IPS-NIHi11 (cell line): ENCODE results near the gene BAHD1.

Source experiments
- DNase-seq: peaks from one replicate; pipeline ENCODE4 v3.0.0; 2012; ENCODE audit warnings: mixed read lengths, low spot score

Gene BAHD1

GRCh38 chr15:40424483-40425115, 16.2 kb upstream of the BAHD1 start:
- DNase-seq: no peak

GRCh38 chr15:40425681-40426080, 15.1 kb upstream of the BAHD1 start:
- no peak for DNase-seq

GRCh38 chr15:40427188-40427587, 13.6 kb upstream of the BAHD1 start:
- no peak for DNase-seq

DNA sequence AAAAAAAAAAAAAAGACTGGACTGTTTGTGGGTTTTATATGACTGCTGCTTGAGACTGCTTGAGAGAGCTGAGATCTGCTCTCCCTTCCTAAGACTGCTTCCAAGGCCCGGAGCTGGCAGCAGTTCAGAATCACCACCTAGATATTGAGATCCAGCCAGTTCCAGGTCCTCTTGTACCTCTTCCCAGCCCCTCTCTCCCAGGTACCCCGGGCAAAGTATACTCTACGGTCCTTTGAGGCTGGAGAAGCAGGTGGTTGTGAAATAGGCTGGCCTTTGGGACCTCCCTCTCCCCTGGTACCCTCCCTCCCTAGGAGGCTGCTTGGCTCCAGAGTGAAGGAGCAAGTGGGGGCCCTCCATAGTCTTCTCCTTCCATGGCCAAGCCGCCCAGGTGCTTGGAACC, 12.6 kb upstream of the BAHD1 start:
- no peak for DNase-seq

DNA sequence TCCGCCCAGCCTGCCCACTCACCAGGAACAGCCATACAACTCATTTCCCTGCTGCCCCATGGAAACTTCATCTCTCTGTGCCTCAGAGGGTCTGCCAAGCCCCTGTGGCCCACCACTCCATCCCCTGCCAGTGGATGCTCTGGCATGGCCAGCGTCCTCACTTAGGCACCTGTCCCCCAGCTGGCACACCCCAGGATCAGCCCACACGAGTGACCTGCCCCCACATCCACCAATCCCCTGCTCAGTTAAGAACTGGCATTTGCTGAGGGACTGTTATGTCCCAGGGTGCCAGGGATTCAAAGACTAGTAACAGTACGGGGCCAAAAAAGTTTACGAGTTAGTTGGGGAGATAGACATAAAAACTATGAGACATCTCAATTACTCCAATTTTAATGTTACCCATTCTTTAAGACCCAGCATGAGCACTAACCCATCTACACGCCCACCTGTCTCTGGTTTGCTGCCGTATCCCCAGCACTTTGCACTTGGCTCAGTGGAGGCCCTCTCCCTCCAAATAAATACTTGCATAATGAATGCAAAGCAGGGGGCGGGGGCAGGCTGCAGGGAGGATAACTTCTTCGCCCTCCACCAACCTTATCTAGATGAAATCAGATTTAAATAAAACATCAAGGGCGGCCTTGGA, 11.6 kb upstream of the BAHD1 start:
- DNase-seq: no peak

DNA sequence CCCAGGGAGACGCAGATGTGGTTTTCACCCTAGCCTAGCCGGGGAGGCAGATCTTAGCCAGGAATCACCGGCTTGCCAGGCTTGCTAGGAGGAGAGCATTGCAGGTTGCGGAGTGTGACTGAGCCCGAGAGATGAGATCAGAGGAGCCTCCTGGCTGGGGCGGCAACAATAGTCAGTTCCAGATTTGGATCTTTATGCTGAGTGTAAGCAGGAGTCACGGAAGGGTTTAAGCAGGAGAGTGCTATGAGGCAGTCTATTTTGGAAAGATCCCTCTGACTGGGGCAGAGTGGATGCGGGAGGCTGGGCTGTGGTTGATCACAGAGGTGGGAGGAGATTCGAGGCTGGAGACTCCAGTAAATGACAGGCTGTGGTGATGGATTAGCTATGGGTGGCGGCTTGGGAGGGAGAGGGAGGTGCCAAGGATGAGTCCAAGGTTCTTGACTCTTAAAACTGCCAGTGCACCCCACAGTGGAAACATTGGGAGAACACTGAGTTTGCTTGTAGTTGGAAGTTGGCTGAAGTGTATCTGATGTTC, 10.4 kb upstream of the BAHD1 start:
- peak; percentile 67 for DNase-seq

GRCh38 chr15:40435023-40435709, 5.6 kb upstream of the BAHD1 start:
- no peak for DNase-seq

GRCh38 chr15:40435710-40436089, 5.1 kb upstream of the BAHD1 start:
- DNase-seq: no peak

- DNase-seq: peak; percentile 63
Measured at GRCh38 chr15:40436116-40436891, 4.4 kb upstream of the BAHD1 start.

DNA sequence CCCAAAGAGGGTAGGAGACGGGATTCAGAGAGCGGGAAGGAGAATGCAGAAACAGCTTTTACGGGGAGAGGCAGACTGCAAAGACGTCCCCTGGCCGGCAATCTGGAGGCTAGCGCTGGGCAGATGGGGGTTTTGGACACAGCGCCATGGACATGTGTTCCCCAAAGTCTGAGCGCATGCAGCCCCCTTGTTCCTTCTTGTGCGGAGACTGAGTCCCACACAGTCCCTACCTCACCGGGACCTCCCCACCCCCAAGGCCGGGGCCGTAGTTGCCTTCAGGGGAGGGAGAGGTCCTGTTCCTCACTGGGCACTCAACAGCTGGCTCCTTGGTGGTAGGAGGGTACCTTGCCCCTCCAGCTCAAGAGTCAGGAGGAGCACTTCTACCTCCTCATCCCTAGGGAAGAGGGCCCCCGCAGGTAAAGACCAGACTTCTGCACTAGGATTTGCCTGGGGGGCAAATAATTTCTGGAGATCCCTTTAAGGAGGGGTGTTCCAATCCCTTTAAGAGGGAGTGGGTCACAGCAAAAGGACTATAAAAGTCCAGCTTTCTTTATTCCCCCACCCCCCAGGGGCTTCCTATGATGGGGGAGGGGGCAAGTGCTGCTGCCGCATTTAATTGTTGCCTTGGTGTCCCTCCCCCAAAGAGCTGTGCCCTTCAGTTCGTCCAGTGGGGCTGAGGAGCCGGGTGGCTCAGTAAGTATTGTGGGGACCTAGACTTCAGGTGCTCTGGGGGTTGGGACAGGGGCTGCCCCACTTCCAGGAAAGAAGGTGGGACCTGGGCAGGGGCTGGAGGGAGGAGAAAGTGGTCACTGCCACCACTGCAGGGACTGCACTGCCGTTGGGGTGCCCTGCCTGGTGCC, 3.6 kb upstream of the BAHD1 start:
- no peak for DNase-seq

DNA sequence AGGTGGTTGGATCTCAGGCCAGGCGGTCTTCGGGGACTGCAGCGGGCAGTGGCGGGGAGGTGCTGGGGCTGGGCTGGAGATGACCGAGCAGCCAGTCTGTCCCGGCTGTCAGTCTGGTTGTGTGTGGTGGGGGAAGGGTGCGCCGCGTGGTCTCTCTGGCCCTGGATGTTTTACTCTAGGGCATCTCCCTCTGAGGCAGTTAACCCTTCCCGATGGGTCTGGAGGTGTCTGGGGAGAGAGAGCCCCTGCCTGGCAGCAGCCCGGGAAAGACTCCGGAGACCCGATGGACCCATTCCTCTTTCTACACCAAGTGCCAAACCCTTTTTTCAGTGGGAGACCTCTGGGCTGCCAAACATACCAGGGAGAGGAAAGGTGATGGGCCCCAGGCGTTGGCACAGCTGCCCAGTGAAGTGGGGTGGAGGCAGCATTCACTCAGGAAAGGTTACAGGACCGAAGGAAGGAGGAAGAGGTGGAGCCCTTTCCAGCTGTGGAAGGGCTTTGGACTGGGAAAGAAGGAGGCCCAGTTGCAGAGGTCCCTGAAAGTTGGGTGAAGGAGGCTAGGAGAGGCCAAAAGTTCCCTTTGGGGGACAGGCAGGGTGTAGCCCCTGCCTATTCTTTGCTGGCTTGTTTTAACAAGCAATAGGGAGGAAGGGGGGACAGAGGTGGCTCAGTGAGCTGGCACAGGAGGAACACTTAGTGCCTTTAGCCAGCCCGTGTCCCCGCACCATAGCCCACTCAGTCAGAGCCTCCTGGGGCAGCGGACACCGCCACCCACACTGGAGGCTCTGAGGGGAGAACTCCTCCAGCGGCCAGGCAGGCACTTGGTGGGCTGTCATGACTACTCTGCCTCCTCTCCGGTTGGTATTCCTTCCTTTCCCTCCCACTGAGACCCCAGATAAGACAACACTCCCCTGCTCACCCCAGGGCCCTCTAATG, 2.7 kb upstream of the BAHD1 start:
- no peak for DNase-seq

DNA sequence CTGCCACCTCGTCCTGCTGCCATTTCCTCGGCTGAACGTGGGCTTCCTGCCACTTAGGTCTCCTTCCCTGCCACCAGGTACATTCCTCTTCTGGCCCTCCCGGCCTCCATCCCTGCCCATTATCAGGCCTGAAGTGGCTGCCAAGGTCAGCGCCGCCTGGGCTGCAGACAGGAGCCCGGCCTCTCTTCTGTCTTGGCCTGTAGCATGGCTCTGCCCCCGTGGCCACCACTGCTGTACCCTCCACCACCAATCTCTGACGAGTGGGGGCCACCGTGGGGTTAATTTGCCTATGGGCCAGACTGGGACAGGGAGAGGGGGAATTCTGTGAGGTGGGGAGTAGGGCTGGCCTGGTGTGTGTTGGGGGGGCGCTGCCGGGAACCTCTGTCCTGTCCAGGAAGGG, 2.0 kb upstream of the BAHD1 start:
- DNase-seq: no peak

DNA sequence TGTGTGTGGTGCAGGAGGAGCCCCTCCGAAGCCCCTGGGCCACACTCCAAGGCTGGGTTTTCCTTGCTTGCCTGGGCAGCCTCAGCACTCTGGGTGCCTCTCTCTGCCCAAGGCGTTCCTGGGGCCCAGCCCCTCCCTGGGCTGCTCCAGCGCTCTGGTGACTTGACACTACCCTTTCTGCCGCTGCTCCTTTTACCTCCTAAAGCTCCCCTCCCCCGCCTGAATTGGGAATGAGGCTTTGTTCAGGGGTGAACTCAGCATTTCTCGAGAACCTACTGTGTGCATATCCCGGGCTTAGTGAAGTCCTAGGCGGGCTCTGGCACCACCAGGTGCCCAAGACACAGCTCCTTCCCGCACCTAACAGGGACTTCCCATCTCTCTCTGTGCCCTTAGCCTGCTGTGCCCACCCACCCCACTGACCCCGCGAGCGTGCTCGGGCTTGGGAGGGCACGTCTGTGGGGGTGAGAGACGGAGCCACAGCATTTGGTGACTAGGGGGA, 1.2 kb upstream of the BAHD1 start:
- peak; percentile 61 for DNase-seq

DNA sequence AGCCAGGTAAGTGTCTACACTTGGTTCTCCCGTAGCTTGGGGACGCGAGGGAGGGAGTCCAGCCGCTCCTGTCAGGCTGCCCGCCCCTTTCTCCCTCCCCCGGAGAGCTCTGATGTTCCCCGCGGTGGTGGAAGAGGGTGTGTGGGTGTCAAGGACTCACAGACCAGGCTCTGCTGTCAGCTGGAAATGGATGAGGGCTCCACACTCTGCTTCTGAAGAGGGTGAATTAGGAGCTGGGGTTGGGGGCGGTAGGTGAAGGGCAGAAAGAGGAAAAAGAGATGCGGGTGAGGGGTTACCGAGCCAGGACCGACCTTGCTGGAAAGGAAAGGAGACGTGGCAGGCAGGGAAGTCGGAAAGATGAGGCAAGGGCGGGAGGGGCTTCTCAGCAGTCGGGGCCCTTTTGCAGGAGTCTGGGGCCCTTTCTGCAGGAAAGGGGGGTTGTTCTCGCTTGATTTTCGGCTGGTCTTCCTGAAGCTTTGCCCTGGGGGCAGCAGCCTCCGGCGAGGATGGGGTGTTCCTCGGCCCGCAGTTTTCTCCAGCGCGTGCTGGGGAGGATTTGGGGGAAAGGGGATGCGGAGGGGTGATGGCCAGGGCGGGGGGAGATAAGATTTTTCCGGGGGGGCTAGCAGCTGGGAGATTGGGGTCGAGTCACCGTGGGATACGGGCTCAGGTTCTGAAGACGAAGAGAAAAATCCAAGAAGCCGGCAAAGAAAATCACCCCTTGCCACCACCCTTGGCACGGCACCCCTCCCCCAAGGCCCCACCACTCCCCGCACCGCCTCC, 602 bp upstream of the BAHD1 start:
- DNase-seq: no peak

DNA sequence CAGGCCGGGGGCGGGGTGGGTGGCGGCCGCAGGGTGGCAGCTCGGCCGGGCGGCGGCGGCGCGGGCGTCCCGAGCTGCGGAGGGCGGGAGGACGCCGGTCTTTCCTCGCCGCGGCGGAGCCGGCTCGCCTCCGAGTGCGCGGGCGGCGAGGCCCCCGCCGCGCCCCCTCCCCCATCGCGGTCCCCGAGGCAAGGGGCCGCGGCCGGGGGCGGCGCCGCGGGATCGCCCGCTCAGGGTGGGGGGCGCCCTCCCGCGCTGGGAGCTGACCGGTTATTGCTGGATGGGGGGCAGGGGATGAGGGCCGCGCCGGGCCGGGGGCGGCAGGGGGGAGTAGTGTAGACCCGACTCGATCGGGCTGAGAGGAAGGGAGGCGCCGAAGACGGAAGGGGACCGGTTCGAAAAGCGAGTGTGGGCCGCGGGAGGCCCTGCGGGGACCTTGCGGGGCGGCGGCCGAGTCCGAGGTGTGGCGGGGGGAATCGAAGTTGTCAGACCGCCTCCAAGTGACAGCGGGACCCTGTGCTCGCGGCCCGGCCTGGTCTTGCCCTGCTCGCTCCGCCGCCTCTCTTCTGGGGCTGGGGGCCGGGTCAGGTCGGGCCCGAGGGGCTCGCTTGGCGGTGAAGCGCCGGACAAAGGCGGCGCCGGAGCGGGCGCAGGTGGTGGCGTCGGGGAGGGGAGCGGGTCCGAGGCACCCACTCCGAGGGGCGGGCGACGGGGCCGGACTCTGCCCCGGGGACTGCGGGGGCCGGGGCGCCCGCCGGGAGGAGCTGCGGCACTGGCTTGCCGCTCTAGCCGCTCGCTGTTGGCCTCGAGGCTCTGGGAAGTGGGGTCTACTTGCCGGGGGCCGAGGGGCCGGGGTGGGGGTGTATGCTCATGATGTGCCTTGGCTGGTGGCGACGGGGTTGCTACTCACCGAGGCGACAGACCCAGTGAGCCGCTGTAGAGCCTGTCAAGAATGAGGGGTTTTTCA, 1.1 kb downstream of the BAHD1 start:
- DNase-seq: no peak

GRCh38 chr15:40443255-40443654, 2.5 kb downstream of the BAHD1 start:
- DNase-seq: no peak

DNA sequence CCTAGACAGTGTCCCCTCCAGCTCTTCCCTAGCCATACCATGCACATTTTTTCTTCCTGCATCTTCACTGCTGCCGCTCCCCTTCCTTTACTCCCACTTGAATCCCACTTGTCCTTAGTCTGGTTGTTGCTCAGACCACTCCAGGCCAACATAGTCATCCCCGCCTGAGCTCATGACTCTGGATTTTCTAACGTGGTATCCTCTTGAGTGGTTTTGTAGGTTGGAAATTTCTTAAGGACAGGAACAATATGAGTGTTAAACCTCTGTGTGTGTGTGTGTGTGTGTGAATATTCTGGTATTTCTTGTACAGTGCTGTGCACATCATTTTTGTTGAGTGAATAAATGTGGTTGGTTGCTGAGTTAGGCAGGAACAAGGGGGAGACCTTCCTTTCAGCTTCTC, 3.1 kb downstream of the BAHD1 start:
- DNase-seq: no peak

DNA sequence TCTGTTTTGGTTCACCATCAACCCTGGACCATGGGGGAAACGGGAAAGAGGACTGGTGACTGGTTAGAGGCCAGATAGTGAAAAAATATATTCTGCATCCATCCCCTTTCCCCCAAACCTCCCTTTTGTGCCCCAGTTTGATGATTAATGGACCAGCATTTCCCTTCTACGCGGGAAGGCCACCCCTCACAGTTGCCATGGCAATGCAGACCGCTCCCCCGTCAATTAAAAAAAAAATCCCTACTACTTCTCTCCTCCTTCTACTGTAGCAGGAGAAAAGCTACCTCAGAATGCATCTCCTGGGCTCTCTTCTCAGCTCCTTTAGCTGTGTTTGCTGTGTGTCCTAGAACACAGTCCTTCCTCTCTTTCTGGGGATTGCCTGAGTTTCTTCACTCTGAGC, 4.0 kb downstream of the BAHD1 start:
- no peak for DNase-seq
